GM19463 (cell line): ENCODE data around the gene ABCC1.

Experiments used
- ATAC-seq: cut with Tn5 transposase; IDR thresholded peaks from one replicate; pipeline ENCODE4 v1.9.1; 2021; ENCODE audit warnings: mild to moderate bottlenecking, moderate library complexity; ENCODE audit not compliant: unreplicated experiment

The ABCC1 gene

DNA sequence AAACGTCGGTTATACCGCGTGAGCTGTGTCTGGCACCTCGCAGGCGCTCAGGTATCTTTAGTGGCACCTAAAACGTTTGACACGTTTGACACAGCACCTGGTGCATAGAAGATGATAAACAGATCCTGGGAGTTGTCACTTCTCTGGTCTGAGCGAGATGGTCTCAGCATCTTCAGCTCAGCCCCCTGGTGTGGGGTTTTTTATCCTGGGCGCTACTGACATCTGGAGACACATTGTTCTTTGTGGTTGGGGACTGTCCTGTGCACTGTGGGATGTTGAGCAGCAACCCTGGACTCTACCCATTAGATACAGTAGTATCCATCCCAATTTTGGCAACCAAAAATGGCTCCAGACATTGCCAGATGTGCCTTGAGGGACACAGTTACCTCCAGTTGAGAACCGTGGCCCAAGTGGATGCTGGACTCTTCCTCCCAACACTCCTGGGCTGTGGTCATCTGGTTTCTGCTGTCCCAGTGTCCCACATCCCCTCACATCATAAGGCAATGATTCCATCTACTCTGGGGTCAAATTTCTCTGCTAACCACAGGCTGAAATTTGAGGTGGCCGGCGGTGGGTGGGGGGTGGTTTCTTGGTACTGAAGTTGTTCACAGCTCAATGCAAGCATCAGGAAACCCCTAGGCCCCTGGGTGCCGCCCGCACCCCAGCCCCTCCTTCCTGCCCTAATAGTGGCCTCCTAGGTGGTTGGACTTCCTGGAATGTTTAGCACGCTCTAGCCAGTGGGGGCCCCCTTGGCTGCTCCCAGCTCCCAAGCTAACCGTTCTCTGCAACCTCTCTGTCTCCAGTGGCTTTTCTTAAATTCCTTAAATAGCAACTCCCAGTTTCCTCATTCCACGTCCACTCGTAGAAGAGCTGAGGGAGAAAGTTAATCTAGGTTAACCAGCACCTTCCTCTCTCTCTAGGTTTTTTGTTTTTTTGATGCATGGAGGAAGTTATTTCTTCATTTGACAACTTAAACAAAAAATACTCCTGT, 124.8 kb downstream of the ABCC1 start:
- ATAC-seq = no peak

DNA sequence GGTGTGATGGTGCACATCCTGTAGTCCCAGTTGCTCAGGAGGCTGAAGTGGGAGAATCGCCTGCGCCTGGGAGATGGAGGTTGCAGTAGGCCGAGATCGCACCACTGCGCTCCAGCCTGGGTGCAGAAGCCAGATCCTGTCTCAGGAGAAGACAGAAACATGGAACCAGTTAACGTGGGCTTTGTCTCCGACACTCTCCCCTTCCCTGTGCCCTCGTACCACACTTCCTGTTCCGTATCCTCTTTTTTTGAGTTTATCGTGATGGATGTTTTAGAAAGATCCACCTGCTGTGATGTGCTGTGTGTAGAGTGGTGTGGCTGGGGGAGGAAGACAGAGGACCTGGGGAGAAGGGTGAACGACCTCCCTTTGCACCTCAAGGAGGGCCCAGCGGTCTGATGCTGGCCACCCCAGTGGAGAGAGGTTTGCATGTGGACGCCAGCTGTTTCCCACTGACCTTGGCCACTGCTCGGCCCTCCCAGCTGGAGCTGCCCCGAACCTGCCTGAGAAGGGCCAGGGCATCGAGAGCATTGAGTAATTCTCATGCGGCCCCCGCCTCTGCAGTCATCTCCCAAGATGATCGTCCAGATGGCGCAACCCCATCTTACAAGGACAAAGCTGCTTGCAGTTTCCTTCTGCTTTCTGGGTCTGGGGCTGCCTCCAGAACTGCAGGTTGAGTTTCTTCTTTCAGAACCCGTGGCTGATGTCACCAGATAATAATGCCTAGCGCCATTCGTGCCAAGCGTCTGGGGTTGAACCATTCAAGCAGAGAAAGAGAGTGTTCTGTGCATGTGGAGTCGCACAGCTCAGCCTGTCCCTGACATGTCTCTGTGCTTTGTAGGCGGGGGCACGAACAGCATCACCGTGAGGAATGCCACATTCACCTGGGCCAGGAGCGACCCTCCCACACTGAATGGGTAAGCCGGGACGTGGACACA, 126.3 kb downstream of the ABCC1 start:
- ATAC-seq = no peak

GRCh38 chr16:16076423-16076813, 127.0 kb downstream of the ABCC1 start:
- no peak for ATAC-seq

- ATAC-seq = no peak
Measured at GRCh38 chr16:16080465-16081065, 131.1 kb downstream of the ABCC1 start.

DNA sequence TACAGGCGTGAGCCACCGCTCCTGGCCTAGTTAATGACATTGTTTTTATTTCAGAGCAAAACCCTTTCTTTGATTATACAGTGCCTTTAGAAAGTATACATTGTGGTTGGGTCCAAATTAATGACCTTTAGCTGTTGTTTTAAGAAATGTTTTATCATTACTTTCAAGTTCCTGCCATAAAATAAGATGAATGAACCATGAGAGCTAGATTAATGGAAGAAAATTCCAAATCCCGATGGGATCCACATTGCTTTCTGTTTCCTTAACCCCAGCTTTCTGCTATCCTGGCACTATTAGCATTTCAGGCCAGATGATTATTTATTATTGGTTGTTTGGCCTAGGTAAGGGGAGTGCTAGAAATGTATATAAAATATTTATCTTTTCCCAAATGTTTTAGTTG, 131.7 kb downstream of the ABCC1 start:
- ATAC-seq = no peak

DNA sequence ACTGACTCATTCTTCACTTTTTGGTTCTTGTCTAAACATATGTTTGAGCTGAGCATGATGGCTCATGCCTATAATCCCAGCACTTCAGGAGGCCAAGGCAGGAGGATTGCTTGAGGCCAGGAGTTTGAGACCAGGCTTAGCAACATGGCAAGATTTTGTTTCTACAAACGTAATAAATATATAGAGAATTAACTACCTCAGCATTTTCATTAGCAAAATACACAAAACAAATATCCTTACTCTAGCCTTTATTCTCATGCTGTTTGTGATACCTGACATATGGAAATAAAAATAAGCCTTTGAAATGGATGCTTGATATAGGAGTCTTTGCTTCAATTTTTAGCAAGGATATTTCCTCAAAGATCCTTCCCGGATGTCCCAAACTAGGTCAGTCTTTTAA, 132.8 kb downstream of the ABCC1 start:
- no peak for ATAC-seq

DNA sequence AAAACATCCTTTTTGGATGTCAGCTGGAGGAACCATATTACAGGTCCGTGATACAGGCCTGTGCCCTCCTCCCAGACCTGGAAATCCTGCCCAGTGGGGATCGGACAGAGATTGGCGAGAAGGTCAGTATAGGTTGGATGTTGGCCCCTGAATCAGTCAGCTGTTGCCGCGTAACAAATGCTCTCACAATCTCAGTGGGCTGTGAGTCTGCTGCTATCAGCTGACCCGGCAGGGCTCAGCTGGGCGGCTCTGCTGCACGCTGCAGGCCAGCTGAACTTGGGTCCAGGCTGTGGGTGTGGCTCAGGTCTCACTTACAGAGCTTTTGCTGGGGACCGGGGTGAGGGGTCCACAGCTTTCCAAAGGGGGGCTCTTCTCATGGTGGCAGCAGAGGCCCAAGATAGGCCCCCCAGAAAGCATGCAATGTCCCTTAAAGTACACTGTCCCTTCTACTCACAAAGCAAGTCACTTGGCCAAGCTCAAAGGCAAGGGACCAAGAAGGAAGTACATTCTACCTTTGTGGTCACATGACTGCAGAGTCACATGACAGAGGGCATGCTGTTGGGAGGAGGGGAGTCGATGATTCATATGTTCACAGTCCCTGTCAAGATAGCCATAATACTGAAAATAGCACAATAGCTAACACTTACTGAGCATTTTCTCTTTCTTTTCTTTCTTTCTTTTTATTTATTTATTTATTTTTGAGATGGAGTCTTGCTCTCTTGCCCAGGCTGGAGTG, 134.2 kb downstream of the ABCC1 start:
- no peak for ATAC-seq

DNA sequence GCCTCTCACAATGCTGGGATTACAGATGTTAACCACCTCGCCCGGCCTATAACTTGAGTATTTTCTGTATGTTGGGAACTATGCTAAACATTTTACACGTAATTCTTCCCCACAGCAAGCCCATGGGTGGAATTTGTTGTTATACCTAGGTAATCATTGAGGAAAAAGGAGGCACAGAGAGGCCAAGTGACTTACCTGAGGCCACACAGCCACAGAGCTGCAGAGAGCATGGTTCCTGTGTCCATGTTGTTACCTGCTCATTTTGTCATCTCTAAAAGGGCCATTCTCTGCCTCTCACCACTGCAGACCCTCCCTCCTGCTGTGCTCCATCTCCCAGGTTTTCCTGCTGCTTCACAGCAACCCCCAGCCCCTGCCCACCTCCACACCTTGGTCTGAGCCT, 135.5 kb downstream of the ABCC1 start:
- ATAC-seq = no peak

DNA sequence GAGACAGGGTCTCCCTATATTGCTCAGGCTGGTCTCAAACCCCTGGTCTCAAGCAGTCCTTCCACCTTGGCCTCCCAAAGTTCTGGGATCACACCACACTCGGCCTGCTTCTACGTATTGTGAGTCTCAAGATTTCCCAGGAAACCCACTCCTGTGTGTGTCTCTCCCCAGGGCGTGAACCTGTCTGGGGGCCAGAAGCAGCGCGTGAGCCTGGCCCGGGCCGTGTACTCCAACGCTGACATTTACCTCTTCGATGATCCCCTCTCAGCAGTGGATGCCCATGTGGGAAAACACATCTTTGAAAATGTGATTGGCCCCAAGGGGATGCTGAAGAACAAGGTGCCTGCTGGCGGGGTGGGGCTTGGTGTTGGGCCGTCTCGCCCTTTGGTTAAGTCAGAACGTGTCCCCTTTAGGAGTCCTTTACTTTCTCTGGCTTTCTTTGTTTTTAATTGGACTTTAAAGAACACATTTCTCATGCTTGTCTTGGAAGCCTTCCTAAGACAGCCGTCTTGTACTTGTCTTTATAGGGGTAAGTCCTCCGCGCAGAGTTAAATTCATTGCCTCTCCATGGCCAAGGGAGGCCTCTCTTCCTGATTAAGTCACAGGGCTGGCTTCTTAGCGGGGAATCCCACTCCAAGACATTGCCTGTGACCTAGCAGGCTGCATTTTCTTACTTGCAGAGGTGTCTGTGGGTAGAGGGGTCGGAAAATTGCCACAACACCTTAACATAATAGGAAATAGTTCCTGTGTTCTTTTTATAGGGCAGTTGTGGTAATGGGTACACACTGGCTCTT, 137.4 kb downstream of the ABCC1 start:
- ATAC-seq = no peak

GRCh38 chr16:16090238-16090637, 140.8 kb downstream of the ABCC1 start:
- ATAC-seq = no peak

GRCh38 chr16:16092925-16093627, 143.7 kb downstream of the ABCC1 start:
- ATAC-seq = no peak

GRCh38 chr16:16093628-16094332, 144.4 kb downstream of the ABCC1 start:
- no peak for ATAC-seq

DNA sequence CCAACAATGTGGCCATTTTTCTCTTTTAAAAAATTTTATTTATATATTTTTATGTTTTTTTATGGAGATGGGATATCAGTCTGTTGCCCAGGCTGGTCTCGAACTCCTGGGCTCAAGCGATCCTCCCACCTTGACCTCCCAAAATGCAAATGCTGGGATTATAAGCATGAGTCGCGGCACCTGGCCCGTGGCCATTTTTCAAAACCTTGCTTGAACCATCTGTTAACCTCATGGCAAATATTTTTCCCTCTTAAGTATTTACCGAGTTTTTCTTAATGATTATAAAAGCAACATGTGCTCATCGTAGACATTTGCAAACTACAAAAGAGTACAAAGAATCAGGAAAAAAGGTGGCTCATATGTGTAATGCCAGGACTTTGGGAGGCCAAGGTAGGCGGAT, 146.2 kb downstream of the ABCC1 start:
- no peak for ATAC-seq

DNA sequence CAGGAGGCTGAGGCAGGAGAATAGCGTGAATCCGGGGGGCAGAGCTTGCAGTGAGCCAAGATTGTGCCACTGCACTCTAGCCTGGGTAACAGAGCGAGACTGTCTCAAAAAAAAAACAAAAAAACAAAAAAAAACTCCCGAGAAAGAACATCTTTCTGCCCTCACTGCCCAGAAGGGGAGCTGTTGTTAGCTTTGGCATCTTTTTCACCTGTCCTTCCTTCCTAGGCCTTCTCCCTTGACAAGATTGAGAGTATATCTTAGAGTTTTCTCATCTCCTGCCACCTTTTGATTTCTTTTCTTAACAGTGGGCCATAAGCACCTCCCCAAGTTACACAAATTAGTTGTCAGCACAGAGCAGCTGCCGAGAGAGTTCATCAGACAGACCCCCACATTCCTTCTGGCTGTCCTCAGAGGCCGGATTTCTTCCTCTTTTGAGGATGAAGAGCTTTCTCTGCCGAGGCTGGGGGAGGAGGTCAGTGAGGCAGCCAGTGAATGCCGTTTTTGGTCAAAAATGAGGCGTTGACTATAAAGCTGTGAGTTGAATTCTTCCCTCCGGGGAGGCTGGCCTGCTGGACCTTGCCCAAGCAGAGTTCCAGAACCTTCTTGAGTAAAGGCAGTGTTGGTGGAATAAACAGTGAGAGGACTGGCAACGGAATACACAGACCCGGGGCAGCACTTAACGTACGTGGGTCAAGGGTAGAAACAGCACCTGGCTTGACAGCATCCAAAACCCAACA, 146.9 kb downstream of the ABCC1 start:
- ATAC-seq = no peak

DNA sequence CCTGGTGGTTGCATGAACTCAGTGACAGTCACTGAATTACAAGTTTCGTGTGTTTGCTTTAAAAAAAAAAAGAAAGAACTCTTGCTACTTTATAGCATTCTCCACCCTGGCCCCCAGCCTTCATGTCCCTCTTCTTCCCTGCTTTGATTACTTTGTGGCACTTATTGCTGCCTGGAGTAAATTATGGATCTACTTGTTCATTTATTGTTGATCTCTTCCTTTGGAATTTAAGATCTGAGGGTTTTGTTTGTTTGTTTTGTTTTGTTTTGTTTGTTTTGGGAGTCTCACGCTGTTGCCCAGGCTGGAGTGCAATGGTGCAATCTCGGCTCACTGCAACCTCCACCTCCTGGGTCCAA, 147.4 kb downstream of the ABCC1 start:
- no peak for ATAC-seq

GRCh38 chr16:16099320-16099719, 149.9 kb downstream of the ABCC1 start:
- ATAC-seq = no peak

DNA sequence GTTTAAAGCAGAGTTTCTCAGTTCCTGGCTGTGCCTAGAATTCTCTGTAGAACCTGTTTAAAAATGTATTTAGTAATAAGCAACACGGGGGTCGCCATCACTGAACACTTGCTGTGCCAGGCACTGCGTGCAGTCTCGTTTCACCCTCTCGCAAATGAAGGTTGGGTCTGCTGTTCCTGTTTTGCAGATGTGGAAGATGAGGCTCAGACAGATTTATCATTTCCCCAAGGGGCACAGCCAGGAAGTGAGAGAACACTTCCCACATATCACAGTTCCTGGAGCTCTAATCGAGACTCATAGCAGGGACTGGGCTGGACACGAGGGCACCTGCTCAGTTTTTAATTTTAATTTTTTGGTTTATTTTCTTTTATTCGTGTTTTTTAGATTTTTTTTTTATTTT, 151.2 kb downstream of the ABCC1 start:
- ATAC-seq = no peak

GRCh38 chr16:16101585-16101984, 152.2 kb downstream of the ABCC1 start:
- ATAC-seq = no peak
